ENCODE data around the gene SSTR3.

DNA sequence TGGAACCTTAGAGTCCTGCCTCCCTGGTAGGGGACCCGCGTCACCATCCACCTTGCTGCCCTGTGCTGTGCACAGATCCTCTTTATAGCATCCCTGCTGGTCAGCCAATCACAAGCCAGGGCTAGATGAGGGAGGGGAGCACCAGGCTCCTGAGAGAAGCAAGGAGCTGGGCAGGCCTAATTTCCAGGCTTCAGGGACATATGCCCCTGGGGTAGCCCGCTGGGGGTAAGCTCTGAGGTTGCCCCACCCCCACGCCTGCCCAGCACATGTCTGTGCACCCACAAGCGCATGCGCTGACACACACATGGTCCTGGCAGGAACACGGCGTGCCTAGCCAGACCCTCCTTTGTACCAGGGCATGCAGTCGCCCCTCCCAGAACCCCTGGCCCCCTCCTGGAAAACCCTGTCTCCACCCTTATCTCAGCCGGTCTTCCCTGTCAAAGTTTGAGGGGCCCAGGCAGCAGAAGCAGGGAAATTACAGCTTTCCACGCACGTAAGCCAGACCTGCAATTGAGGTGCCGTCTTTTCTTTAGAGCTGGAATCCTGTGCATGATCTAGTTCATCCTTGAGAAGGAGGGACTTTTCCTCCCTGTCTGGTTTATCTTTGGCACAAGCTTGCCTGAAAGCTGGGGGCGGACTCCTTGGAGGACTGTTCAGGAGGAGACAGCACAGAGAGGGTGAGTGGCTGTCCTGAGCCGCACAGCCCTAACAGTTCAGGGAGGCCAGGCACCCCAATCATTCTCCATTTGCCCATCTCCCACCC, 2.1 kb downstream of the SSTR3 start:
- TF ChIP-seq, protein P1, sequence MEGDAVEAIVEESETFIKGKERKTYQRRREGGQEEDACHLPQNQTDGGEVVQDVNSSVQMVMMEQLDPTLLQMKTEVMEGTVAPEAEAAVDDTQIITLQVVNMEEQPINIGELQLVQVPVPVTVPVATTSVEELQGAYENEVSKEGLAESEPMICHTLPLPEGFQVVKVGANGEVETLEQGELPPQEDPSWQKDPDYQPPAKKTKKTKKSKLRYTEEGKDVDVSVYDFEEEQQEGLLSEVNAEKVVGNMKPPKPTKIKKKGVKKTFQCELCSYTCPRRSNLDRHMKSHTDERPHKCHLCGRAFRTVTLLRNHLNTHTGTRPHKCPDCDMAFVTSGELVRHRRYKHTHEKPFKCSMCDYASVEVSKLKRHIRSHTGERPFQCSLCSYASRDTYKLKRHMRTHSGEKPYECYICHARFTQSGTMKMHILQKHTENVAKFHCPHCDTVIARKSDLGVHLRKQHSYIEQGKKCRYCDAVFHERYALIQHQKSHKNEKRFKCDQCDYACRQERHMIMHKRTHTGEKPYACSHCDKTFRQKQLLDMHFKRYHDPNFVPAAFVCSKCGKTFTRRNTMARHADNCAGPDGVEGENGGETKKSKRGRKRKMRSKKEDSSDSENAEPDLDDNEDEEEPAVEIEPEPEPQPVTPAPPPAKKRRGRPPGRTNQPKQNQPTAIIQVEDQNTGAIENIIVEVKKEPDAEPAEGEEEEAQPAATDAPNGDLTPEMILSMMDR (IDR thresholded peaks at IDR 0.05; ENCODE audit: low read depth, low read length), result no peak
- TF ChIP-seq POLR2A (IDR thresholded peaks at IDR 0.05; ENCODE audit: extremely low read depth, insufficient read length), result no peak

Measured in NB4 (cell line).